PC-9 (cell line): ENCODE measurements around the gene RIN1. TPM values are rescaled to one million over a fixed set of nuclear protein-coding genes. Genes with fewer than 3 reads are reported as not detected.

Experiments
- BruUV-seq: library from RNA; stranded (reverse); fragments of 400-500 nt; replicated peaks from 2 replicates; lab custom pipeline; 2021; lab: Mats Ljungman, UMichigan
- CTCF ChIA-PET: fragments of 300-600 bp; sonication (Branson Sonifier 250); formaldehyde crosslinking; loops from one replicate; lab custom pipeline; 2022; ENCODE audit warnings: antibody characterized with exemption; lab: Charles Lee
- POLR2A ChIA-PET: fragments of 300-600 bp; sonication (Branson Sonifier 250); formaldehyde crosslinking; loops from one replicate; lab custom pipeline; 2022; ENCODE audit warnings: antibody characterized with exemption; ENCODE audit not compliant: unreplicated experiment; lab: Charles Lee
- DNase-seq, 2 experiments: peaks; one replicate each; pipeline versions ENCODE4 v3.0.0 to v3.0.0-alpha.2; 2015 to 2022; ENCODE audit warnings: mixed read lengths in 1 of 2
- H2AFZ ChIP-seq: fragments of 200-600 bp; sonication (generic); 2 replicates; pipeline ENCODE4 v1.8.1; 2017; ENCODE audit warnings: antibody characterized with exemption
- H3F3A ChIP-seq: fragments of 200-600 bp; sonication (generic); 2 replicates; pipeline ENCODE4 v1.8.1; 2017; ENCODE audit warnings: antibody characterized with exemption, mild to moderate bottlenecking, low read depth; ENCODE audit not compliant: insufficient read depth
- H3K27ac ChIP-seq: fragments of 200-600 bp; sonication (generic); 2 replicates; pipeline ENCODE4 v1.6.1; 2016; ENCODE audit warnings: mixed run types
- H3K27me3 ChIP-seq: fragments of 200-600 bp; sonication (generic); 2 replicates; pipeline ENCODE4 v1.6.1; 2016; ENCODE audit warnings: low read depth, mixed run types; ENCODE audit not compliant: insufficient read depth
- H3K36me3 ChIP-seq: fragments of 200-600 bp; sonication (generic); 2 replicates; pipeline ENCODE4 v1.6.1; 2016; ENCODE audit warnings: low read depth, mixed run types
- H3K4me1 ChIP-seq: fragments of 200-600 bp; sonication (generic); replicated peaks from 2 replicates; pipeline ENCODE4 v1.6.1; 2016; ENCODE audit warnings: mixed run types; ENCODE audit not compliant: insufficient read depth
- H3K4me2 ChIP-seq: fragments of 200-600 bp; sonication (generic); 2 replicates; pipeline ENCODE4 v1.6.1; 2017; ENCODE audit warnings: mixed run types
- H3K4me3 ChIP-seq: fragments of 200-600 bp; sonication (generic); 2 replicates; pipeline ENCODE4 v1.6.1; 2016; ENCODE audit warnings: mixed run types
- H3K79me2 ChIP-seq: fragments of 200-600 bp; sonication (generic); 2 replicates; pipeline ENCODE4 v1.6.1; 2017; ENCODE audit warnings: low read depth, mixed run types
- H3K9me2 ChIP-seq: fragments of 200-600 bp; sonication (generic); 2 replicates; pipeline ENCODE4 v1.8.1; 2017; ENCODE audit warnings: mild to moderate bottlenecking; ENCODE audit not compliant: insufficient read depth
- H3K9me3 ChIP-seq: fragments of 200-600 bp; sonication (generic); 2 replicates; pipeline ENCODE4 v1.8.1; 2016; ENCODE audit warnings: low read depth; ENCODE audit not compliant: insufficient read depth
- H4K20me1 ChIP-seq: fragments of 200-600 bp; sonication (generic); 2 replicates; pipeline ENCODE4 v1.8.1; 2017; ENCODE audit not compliant: insufficient read depth
- CTCF ChIP-seq: fragments of 200-600 bp; sonication (generic); conservative IDR thresholded peaks from 2 replicates; pipeline ENCODE4 v1.6.1; 2017; ENCODE audit warnings: mixed run types, antibody characterized with exemption, mild to moderate bottlenecking, moderate library complexity
- EZH2 ChIP-seq: fragments of 200-600 bp; sonication (generic); IDR thresholded peaks from 2 replicates; pipeline ENCODE4 v1.8.0; 2017; ENCODE audit warnings: antibody characterized with exemption, low read depth
- intact Hi-C: fragments of 100-400 bp; cut with micrococcal nuclease; formaldehyde crosslinking; loops from one replicate; pipeline ENCODE4 v1.10.0; 2022; ENCODE audit not compliant: unreplicated experiment
- total RNA-seq: library from RNA; stranded (reverse); gene quantifications from 2 replicates; pipeline ENCODE4 v1.2.3, GENCODE V29; 2021

RIN1 gene
- total RNA-seq, 1 experiment from 2014 or later, result 15.5 TPM

- peaks cover 25% of the 10 kb centered on the region for H3K4me1 ChIP-seq
- H3K4me2 ChIP-seq, result peak overlapping the region; percentile 68; the same call in 1 of the 2 replicates
- no peak overlapping the region for H2AFZ ChIP-seq
- TF ChIP-seq EZH2, result no peak
- no peak for TF ChIP-seq CTCF
- H3K9me2 ChIP-seq, result no peaks in the 10 kb centered on the region
- no peaks in the 10 kb centered on the region for H4K20me1 ChIP-seq
- no peaks in the 10 kb centered on the region for H3K27me3 ChIP-seq
- intact Hi-C loops, result no loop called here
- POLR2A ChIA-PET, result no interaction called here
- peaks cover 24% of the 10 kb centered on the region for H3K79me2 ChIP-seq
- peaks cover 37% of the 10 kb centered on the region for H3F3A ChIP-seq
- BruUV-seq, result no TSS peak
- CTCF ChIA-PET, result interaction anchor here (0.7 kb wide), 1 partner anchor 22 kb away, joined by 4 read pairs; no protein-coding TSS in a partner anchor
- H3K36me3 ChIP-seq, result no peaks in the 10 kb centered on the region
- DNase-seq, result no peak
- H3K27ac ChIP-seq, result no peak overlapping the region
- no peaks in the 10 kb centered on the region for H3K9me3 ChIP-seq
- H3K4me3 ChIP-seq, result no peak overlapping the region
Measured at GRCh38 chr11:66349084-66349386, 12.8 kb upstream of the RIN1 start.

GRCh38 chr11:66347425-66348276, 11.4 kb upstream of the RIN1 start, which contains the start of gene B4GAT1:
Gene B4GAT1, minus strand, starts transcription at chr11:66347629. Its CDS starts 84 bp downstream, at chr11:66347545.
- CTCF ChIA-PET, result interaction anchor here (0.6 kb wide), 1 partner anchor 23 kb away, joined by 15 read pairs; no protein-coding TSS in a partner anchor
- no peaks in the 10 kb centered on the region for H3K27me3 ChIP-seq
- no peaks in the 10 kb centered on the region for H3K36me3 ChIP-seq
- peak within 1 kb of the TSS; percentile 16; the same call in 1 of the 2 replicates for H3K27ac ChIP-seq
- POLR2A ChIA-PET, result interaction anchor here (0.5 to 1.7 kb wide), 4 partner anchors 13 to 542 kb away, joined by 3 to 11 read pairs (median 8); no protein-coding TSS in a partner anchor
- peaks cover 34% of the 10 kb centered on the region for H3K4me1 ChIP-seq
- no TSS peak for BruUV-seq
- peaks cover 10% of the 10 kb centered on the region for H4K20me1 ChIP-seq
- peaks cover 45% of the 10 kb centered on the region for H3F3A ChIP-seq
- H3K79me2 ChIP-seq, result peaks cover 38% of the 10 kb centered on the region
- peak within 1 kb of the TSS; percentile 100 for H2AFZ ChIP-seq
- DNase-seq, result peak; percentile 88 to 94
- peak within 1 kb of the TSS; percentile 87 for H3K4me2 ChIP-seq
- TF ChIP-seq EZH2 (no peak), CTCF (no peak)
- no peaks in the 10 kb centered on the region for H3K9me2 ChIP-seq
- H3K9me3 ChIP-seq, result no peaks in the 10 kb centered on the region
- intact Hi-C loops, result loop anchor here (1.0 kb wide), 1 partner anchor 79 kb away; the partner anchor contains the start of gene RAB1B
- peak within 1 kb of the TSS; percentile 100 for H3K4me3 ChIP-seq

DNA sequence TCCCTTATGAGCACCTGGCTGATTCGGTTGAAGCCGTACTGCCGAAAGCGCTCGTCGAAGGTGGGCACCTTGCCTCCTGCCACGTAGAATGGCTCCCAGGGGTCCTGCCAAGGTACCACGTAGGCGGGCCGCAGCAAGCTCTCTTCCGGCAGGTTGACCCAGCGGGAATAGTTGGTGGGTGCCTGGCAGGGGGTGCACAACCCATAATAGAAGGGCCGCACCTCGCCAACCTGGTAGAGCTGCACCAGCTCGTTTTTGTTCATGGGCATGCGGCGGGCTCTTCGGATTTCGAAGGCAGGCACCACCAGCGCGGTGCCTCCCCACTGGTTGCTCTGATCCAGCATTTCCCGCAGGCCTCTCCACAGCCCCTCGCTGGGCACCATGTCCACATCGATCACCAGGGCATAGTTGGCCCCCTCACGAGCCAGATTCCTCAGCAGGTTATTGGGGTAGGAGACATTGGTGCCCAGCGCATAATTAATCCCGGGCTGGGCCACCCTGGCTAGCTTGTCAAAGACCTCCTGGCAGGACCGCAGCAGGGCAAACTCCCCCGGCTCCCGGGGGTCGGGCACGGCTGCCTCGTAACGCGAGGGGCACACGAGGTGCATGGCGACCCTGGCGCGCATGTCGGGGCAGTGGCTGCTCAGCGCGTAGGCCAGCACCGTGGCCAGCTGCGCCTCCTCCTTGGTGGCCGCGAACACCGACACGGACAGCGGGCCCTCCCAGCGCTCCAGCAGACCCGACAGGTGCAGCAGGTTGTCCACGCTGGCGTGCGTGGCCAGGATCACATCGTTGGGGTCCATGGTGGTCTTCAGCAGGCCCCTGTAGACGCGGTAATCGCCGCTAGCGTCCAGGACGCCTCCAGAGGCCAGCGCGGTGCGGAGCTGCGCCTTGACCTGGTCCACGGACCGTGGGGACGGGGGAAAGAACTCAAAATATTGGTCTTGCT, 10.5 kb upstream of the RIN1 start:
- H3K4me3 ChIP-seq, result peak overlapping the region; percentile 100
- no peaks in the 10 kb centered on the region for H3K27me3 ChIP-seq
- H3F3A ChIP-seq, result peaks cover 38% of the 10 kb centered on the region
- H3K9me3 ChIP-seq, result no peaks in the 10 kb centered on the region
- CTCF ChIA-PET, result interaction anchor here (0.6 to 0.7 kb wide), 2 partner anchors 17 to 554 kb away, joined by 4 to 5 read pairs; no protein-coding TSS in a partner anchor
- H2AFZ ChIP-seq, result peak overlapping the region; percentile 100
- peaks cover 34% of the 10 kb centered on the region for H3K4me1 ChIP-seq
- peaks cover 10% of the 10 kb centered on the region for H4K20me1 ChIP-seq
- intact Hi-C loops, result no loop called here
- no peaks in the 10 kb centered on the region for H3K36me3 ChIP-seq
- H3K79me2 ChIP-seq, result peaks cover 39% of the 10 kb centered on the region
- BruUV-seq, result no TSS peak
- TF ChIP-seq CTCF (no peak), EZH2 (no peak)
- H3K27ac ChIP-seq, result peak overlapping the region; percentile 12; the same call in 1 of the 2 replicates
- POLR2A ChIA-PET, result interaction anchor here (1.0 to 1.7 kb wide), 2 partner anchors 11 to 13 kb away, joined by 5 to 11 read pairs; partner anchors contain the start of gene RIN1
- peak overlapping the region; percentile 87 for H3K4me2 ChIP-seq
- no peaks in the 10 kb centered on the region for H3K9me2 ChIP-seq
- DNase-seq, result peak in 1 of 2 experiments; percentile 30
